DLD1 (cell line): ENCODE measurements around the gene CLSTN1.
"Not testable (repeated sequence)": the region's sequence is repeated elsewhere in the genome, so short reads cannot be mapped to it uniquely, and the experiment has no call there.

ENCODE experiments used
- in situ Hi-C: cut with HindIII; loops from 2 replicates; pipeline ENCODE4 v1.10.0; 2017; ENCODE audit warnings: low sequenced_read_pairs

The CLSTN1 gene

DNA sequence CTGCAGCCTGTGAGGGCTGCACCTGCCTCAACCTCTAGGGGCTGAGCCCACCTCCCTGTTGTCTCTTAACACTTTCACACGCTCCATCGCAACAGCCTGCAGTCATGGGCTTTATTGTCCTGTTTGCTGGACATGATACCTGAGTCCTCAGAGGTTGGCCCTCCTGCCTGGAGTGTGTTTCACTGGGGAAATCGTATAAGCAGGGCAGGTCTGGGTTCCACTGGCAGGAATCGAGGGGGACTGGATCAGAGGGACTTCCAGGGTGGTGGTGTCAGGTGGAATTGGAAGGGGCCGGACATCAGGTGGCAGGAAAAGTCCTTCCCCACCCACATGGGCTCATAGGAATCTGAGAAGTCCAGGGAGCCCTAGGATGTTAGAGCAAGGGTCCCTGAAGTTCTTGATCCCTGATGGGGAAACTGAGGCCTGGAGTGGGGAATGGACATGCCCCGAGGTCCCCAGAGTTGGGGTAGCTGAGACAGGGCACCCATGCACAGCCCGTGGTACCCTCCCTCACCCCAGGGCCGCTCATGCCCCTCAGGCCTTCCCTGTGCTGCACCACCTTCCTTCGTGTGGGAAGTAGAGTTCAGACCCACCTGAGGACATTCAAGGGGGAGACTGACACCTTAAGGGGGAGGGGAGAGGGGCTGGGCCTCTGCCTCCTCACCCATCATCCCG lies 105.6 kb downstream of the CLSTN1 start:
- in situ Hi-C loops, result no loop called here

DNA sequence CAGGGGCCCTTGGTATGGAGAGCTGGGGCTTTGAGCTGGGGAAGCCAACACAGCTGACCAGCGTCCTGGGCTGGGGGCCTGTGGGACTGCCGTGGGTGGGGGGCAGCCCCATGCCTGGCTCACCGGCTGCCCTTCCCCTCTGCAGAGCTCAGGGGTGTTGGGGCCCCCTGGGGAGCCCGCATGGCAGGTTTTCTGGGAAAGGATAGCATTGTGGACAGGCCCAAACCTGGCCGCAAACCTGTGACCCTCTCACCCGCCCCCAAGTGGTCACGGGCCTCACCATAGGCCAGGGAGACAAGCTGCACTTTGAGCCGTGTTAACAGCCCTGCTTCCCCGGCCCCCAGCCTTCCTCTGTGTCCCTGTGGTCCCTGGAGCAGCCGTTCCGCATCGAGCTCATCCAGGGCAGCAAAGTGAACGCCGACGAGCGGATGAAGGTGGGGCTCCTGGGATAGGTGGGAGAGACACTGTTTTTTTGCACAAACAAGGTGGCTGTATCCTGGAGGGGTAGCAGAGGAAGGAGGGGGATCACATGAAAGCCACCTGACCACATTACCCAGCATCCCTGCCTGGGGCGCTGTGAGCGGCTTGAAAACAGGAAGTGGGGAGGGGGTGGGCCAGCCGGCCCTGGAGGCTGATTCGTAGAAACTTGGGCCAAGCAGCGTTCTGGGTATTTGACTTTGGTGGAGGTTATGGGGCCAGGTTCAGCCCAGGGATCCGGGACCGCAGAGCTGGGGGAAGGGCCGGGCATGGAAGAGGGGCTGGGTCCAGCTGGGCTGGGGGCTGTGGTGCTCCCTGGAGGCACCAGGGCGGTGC lies 106.4 kb downstream of the CLSTN1 start:
- in situ Hi-C loops, result no loop called here

- in situ Hi-C loops, result no loop called here
Observed at GRCh38 chr1:9716404-9717192, 107.2 kb downstream of the CLSTN1 start.

DNA sequence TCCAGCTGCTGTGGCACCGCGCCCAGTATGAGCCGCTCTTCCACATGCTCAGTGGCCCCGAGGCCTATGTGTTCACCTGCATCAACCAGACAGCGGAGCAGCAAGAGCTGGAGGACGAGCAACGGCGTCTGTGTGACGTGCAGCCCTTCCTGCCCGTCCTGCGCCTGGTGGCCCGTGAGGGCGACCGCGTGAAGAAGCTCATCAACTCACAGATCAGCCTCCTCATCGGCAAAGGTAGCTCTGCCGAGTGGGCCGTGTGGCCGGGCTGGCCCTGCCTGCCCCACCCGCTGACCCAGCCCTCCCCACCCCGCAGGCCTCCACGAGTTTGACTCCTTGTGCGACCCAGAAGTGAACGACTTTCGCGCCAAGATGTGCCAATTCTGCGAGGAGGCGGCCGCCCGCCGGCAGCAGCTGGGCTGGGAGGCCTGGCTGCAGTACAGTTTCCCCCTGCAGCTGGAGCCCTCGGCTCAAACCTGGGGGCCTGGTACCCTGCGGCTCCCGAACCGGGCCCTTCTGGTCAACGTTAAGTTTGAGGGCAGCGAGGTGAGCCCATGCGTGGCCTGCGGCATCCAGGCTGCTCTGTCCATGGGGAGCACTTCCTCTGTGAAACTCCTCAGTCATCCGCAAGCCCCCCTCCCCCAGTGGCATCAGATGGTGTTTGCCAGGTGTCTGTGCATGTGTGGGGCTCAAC lies 108.1 kb downstream of the CLSTN1 start:
- in situ Hi-C loops, result no loop called here

DNA sequence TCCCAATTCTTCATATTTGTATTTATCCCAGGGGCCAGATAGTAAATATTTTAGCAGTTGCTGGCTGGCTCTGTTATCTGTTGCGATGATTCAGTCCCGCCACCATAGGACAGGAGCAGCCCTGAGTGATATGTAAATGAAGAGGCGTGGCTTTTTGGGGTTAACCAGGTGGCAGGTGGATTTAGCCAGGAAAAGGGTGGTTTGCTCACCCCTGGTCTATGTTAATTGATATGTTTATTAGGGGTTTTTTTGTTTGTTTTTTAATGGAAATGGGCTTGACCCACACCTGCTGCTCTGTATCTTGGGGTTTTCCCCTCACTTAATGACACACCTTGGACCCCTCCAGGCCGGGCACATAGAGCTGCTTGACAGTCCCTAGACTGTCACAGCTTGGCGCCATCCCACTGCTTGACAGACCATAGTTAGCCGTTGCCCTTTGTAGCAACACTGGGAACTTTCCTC lies 109.5 kb downstream of the CLSTN1 start:
- in situ Hi-C loops, result no loop called here

DNA sequence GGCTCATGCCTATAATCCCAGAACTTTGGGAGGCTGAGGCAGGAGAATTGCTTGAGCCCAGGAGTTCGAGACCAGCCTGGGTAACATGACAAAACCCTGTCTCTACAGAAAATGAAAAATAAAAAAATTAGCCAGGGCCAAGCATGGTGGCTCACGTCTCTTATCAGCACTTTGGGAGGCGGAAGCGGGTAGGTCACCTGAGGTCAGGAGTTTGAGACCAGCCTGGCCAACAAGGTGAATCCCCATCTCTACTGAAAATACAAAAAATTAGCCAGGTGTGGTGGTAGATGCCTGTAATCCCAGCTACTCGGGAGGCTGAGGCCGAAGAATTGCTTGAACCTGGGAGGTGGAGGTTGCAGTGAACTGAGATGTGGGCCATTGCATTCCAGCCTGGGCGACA lies 111.0 kb downstream of the CLSTN1 start:
- in situ Hi-C loops, result not testable (repeated sequence)

DNA sequence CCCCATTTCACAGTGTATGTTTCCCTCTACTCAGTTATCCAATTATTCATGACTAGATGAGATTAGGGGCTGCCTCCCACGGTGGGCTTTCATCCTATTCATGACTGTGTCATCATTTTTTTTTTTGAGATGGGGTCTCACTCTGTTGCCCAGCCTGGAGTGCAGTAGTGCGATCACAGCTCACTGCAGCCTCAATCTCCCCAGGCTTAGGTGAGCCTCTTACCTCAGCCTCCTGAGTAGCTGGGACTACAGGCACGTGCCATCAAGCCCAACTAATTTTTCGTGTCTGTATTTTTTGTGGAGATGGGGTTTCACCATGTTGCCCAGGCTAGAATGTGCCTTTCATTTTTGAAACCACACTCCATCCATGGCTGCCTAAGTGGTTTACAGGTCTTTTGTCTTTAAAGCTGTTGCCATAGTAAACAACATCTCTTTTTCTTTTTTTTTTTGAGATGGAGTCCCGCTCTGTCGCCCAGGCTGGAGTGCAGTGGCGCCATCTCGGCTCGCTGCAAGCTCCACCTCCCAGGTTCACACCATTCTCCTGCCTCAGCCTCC lies 112.2 kb downstream of the CLSTN1 start:
- in situ Hi-C loops, result no loop called here

- in situ Hi-C loops, result no loop called here
Observed at GRCh38 chr1:9710037-9710436, 113.7 kb downstream of the CLSTN1 start.

DNA sequence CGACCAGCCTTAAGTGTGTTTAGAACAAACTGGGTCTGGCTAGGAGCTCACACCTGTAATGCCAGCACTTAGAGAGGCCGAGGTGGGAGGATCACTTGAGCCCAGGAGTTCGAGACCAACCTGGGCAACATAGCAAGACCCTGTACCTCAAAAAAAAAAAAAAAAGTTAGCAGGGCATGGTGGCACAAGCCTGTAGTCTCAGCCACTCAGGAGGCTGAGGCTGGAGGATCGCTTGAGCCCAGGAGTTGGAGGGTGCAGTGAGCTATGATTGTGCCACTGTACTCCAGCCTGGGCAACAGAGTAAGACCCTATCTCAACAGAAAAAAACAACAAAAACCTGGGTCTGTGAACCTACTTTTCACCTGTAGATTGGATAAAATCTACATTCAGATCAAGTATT lies 117.6 kb downstream of the CLSTN1 start:
- in situ Hi-C loops, result no loop called here

DNA sequence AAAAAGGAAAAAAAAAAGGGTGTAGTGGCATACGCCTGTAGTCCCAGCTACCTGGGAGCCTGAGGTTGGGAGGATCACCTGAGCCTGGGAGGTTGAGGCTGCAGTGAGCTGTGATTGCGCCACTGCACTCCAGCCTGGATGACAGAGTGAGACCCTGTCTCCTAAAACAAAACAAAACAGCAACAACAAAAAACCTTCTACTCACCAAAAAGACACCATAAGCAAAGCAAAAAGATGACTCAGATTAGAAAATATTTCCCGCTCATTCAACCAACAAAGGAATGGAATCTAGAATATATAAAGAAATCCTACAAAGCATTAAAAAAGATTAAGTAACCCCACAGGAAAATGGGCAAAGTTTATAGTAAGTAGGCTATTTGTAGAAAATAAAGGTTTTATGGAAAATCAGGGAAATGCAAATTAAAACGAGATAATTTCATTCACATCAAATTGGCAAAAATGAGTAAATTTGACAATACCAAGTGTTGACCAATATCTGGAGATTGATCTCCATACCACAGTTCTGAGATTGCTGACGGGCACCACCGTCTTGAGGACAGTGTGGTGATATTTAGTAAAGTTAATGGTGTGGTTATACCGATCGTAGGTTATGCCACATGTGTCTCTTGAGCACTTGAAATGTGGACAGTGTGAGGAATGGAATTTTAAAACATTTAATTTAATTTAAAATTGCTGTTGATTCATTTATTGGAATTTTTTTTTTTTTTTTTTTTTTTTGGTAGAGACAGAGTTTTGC lies 118.2 kb downstream of the CLSTN1 start:
- in situ Hi-C loops, result no loop called here

DNA sequence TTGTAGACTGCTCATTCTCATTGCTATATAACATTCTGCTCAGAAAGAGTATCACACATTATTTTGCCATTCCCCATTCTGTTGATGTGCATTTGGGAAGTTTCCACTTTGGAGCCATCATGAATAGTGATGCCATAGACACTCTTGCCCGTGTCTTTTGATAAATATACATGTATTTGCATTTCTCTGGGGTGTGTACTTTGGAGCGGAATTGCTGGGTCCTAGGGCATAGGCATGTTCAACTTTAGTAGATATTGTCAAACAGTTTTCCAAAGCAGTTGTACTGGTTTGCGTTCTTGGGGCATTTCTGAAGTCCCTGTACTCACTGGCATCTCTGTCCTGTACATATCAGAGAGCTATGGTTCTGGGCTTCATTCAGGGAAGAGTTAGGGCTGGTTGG lies 120.1 kb downstream of the CLSTN1 start:
- in situ Hi-C loops, result no loop called here

- in situ Hi-C loops, result no loop called here
Observed at GRCh38 chr1:9703165-9703509, 120.6 kb downstream of the CLSTN1 start.

DNA sequence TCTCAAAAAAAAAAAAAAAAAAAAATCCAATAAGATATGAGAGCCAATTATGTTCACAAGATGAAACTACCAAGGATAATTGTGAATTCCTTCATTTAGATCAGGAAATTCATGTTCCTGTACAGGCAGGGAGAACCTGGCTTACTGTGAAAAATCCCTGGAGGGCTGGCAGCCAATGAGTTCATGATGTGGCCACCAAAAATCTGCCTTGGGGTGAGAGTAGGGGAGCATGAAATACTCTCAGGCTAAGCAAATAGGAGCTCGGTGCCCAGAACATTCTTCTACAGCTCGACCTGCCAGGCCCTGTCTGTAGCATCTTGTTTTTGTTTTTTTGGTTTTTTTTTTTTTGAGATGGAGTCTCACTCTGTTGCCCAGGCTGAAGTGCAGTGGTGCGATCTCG lies 122.1 kb downstream of the CLSTN1 start:
- in situ Hi-C loops, result no loop called here

DNA sequence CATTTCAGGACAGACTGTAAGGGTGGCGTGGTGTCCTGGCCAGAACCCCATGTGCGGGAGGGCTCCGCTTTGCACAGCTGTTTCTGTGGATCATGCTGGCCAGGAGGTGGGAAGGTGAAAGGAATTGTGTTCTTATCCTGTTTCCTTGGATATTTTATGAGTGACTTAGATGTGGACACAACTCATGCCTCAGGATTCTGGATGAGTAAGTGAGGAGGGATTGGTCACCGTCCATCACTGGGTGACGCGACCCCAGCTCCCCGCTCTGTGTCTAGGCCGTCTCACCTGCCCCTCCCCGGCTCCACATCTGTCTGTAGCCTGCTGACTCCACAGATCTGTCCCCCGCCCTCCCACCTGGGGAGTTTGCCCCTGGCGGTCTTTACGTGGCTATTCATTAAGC lies 123.4 kb downstream of the CLSTN1 start:
- in situ Hi-C loops, result no loop called here

- in situ Hi-C loops, result no loop called here
Observed at GRCh38 chr1:9699361-9699760, 124.4 kb downstream of the CLSTN1 start.

DNA sequence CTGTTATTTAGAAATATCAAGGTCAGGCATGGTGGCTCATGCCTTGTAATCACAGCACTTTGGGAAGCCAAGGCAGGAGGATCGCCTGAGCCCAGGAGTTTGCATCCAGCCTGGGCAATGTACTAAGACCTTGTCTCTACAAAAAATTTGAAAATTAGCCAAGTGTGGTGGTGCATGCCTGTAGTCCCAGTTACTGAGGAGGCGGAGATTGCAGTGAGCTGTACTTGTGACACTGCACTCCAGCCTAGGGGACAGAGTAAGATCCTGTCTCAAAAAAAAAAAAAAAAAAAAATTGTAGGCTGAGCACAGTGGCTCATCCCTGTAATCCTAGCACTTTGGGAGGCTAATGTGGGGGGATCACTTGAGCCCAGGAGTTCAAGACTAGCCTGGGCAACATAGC lies 127.0 kb downstream of the CLSTN1 start:
- in situ Hi-C loops, result no loop called here

DNA sequence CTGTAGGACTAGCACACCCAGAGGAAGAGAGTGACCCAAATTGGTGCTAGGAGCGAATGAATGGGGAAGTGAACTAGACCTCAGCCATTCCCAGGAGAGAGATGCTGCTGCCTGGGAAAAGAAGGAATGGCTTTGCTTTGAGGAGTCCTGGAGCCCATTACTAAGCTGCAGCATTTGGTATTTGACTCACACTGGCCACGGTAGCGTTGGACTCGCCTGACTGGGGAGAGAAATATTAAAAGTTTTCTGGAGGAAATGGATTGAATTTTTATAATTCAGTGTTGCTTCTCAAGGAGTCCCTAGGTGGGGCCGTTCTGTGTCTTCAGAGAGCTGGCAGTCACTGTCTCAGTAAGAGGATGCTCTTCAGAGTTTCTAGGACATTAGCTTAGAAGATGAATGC lies 132.1 kb downstream of the CLSTN1 start:
- in situ Hi-C loops, result no loop called here

DNA sequence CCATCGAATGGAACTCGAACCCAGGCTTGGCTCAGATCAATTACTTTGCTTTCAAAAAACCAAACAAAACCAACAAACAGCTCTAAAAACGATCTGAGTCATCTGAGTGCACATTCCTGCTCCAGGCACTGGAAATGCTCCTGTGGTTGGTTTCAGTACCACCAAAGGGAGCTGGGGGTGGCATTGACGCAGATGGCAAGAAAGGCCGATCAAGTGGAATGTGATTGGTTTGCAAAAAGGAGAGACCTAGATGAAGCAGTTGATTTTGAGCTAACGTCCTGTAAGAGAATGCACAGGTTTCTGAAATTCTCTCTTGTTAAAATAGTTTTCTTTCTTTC lies 132.7 kb downstream of the CLSTN1 start:
- in situ Hi-C loops, result no loop called here

DNA sequence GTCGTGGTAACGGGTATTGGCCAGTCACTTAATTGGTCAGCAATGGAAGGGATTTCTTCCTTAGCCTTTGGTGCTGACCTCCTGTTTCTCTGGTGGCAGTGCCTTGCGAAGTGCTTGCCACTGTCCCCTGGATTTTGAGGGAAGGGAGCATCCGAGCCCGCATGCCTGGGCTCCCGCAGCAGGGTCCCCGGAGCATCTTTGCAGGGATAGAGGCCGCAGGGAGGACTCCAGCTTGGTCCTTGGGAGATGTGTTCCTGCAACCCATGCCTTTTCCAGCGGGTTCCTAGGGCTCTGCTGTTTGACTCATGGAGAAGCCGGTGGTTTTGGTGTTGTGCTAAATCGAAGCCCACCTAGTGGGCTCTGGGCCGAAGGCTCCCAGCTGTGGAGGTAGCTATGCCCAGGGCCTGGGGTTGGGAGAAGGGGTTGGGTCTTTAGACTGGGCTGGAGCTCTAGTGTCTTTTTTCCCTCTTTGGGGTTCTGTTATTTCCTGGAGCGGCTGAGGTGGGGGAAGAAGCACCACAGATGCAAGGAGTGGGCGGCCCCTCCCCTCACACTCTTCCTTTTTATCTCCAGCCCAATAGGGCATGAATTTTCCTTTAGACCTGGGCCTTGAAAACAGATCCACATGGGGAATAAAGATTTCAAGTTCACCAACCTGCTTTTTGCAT lies 133.2 kb downstream of the CLSTN1 start:
- in situ Hi-C loops, result no loop called here

GRCh38 chr1:9689971-9690381 lies 133.8 kb downstream of the CLSTN1 start:
- in situ Hi-C loops, result no loop called here
